Caco-2 (cell line): ENCODE results near the gene KLF7. TPM values are rescaled to one million over a fixed set of nuclear protein-coding genes. Genes with fewer than 3 reads are reported as not detected.

Source experiments
- BruUV-seq: library from RNA; stranded (reverse); fragments of 400-500 nt; replicated peaks from 2 replicates; lab custom pipeline; 2021; lab: Mats Ljungman, UMichigan
- CTCF ChIA-PET: fragments of 300-600 bp; sonication (Branson Sonifier 250); formaldehyde crosslinking; loops from one replicate; lab custom pipeline; 2022; ENCODE audit warnings: antibody characterized with exemption; lab: Charles Lee
- POLR2A ChIA-PET: fragments of 300-600 bp; sonication (Branson Sonifier 250); formaldehyde crosslinking; loops from one replicate; lab custom pipeline; 2022; ENCODE audit warnings: antibody characterized with exemption; lab: Charles Lee
- DNase-seq, 2 experiments: peaks; one replicate each; pipeline versions ENCODE4 v3.0.0 to v3.0.0-alpha.2; 2020 to 2022
- H3K27me3 ChIP-seq: replicated peaks from 2 replicates; pipeline ENCODE4 v1.6.0; 2011; ENCODE audit warnings: low read length; ENCODE audit not compliant: control insufficient read depth, insufficient read depth
- H3K36me3 ChIP-seq: 2 replicates; pipeline ENCODE4 v1.5.1; 2011; ENCODE audit warnings: low read length; ENCODE audit not compliant: control insufficient read depth, insufficient read depth
- H3K4me1 ChIP-seq: fragments of 250-450 bp; sonication (Bioruptor Pico); 2 replicates; pipeline ENCODE4 v1.5.1; 2020; ENCODE audit warnings: mild to moderate bottlenecking
- H3K4me3 ChIP-seq: 2 replicates; pipeline ENCODE4 v1.5.1; 2011; ENCODE audit warnings: low read depth, mild to moderate bottlenecking, control low read depth, low read length
- H3K9me3 ChIP-seq: fragments of 250-450 bp; sonication (Bioruptor Pico); 2 replicates; pipeline ENCODE4 v1.5.1; 2020; ENCODE audit warnings: mild to moderate bottlenecking, moderate library complexity
- H3K27ac Mint-ChIP-seq: one replicate; pipeline ENCODE4 v1.8.0; 2022; ENCODE audit warnings: mixed read lengths; ENCODE audit not compliant: unreplicated experiment
- H3K27me3 Mint-ChIP-seq: one replicate; pipeline ENCODE4 v1.8.0; 2022; ENCODE audit warnings: mixed read lengths; ENCODE audit not compliant: insufficient read depth, unreplicated experiment
- H3K36me3 Mint-ChIP-seq: one replicate; pipeline ENCODE4 v1.8.0; 2022; ENCODE audit warnings: mild to moderate bottlenecking, mixed read lengths; ENCODE audit not compliant: insufficient read depth, unreplicated experiment
- H3K4me1 Mint-ChIP-seq: one replicate; pipeline ENCODE4 v1.8.0; 2022; ENCODE audit warnings: low read depth, mixed read lengths; ENCODE audit not compliant: unreplicated experiment
- H3K4me3 Mint-ChIP-seq: one replicate; pipeline ENCODE4 v1.8.0; 2022; ENCODE audit warnings: mild to moderate bottlenecking, moderate library complexity, mixed read lengths; ENCODE audit not compliant: unreplicated experiment
- H3K9me3 Mint-ChIP-seq: one replicate; pipeline ENCODE4 v1.8.0; 2022; ENCODE audit warnings: mixed read lengths; ENCODE audit not compliant: unreplicated experiment
- CTCF ChIP-seq, 2 experiments: fragments of 200-600 bp in 1 of 2; IDR thresholded peaks; 1 replicate in 1 of 2; 2 replicates in 1 of 2; pipeline versions ENCODE4 v1.5.1 to v1.8.0; 2011 to 2022; ENCODE audit warnings: antibody characterized with exemption in 1 of 2, control low read depth in 1 of 2, inconsistent platforms in 1 of 2, low read depth in 1 of 2, low read length in 1 of 2, mild to moderate bottlenecking in 1 of 2, moderate library complexity in 1 of 2; ENCODE audit not compliant: insufficient read depth in 1 of 2, severe bottlenecking in 1 of 2, unreplicated experiment in 1 of 2
- intact Hi-C: fragments of 100-400 bp; cut with micrococcal nuclease; formaldehyde crosslinking; loops from one replicate; pipeline ENCODE4 v1.10.0; 2022; ENCODE audit not compliant: unreplicated experiment
- total RNA-seq: library from RNA; stranded (reverse); gene quantifications from 2 replicates; pipeline ENCODE4 v1.2.3, GENCODE V29; 2022

The KLF7 gene
- total RNA-seq, 1 experiment from 2014 or later = 0.36 TPM

GRCh38 chr2:207117668-207118067 lies 48.1 kb downstream of the KLF7 start:
- Histone ChIP-seq H3K27me3 (no peaks in the 10 kb centered on the region; the same call in 1 of the 2 replicates), H3K4me3 (no peak overlapping the region), H3K4me1 (no peaks in the 10 kb centered on the region), H3K36me3 (no peaks in the 10 kb centered on the region), H3K9me3 (no peaks in the 10 kb centered on the region)
- DNase-seq = no peak
- no peak overlapping the region for H3K4me3 Mint-ChIP-seq
- POLR2A ChIA-PET = no interaction called here
- TF ChIP-seq CTCF (IDR thresholded peaks at IDR 0.05; ENCODE audit: insufficient read depth in 1 of 2, low read depth in 1 of 2, low read length in 1 of 2, severe bottlenecking in 1 of 2, unreplicated experiment in 1 of 2) = no peak
- H3K27ac Mint-ChIP-seq = no peak overlapping the region
- H3K27me3 Mint-ChIP-seq = peaks cover 8% of the 10 kb centered on the region
- H3K9me3 Mint-ChIP-seq = no peaks in the 10 kb centered on the region
- H3K4me1 Mint-ChIP-seq = no peaks in the 10 kb centered on the region
- intact Hi-C loops = no loop called here
- no TSS peak for BruUV-seq
- H3K36me3 Mint-ChIP-seq = no peaks in the 10 kb centered on the region
- CTCF ChIA-PET = no interaction called here

- H3K36me3 Mint-ChIP-seq = no peaks in the 10 kb centered on the region
- H3K27me3 Mint-ChIP-seq = peaks cover 8% of the 10 kb centered on the region
- no peaks in the 10 kb centered on the region for H3K9me3 Mint-ChIP-seq
- CTCF ChIA-PET = no interaction called here
- H3K4me1 ChIP-seq = no peaks in the 10 kb centered on the region
- TF ChIP-seq CTCF (IDR thresholded peaks at IDR 0.05; ENCODE audit: insufficient read depth in 1 of 2, low read depth in 1 of 2, low read length in 1 of 2, severe bottlenecking in 1 of 2, unreplicated experiment in 1 of 2) = peak in 1 of 2 experiments; percentile 5
- H3K36me3 ChIP-seq = no peaks in the 10 kb centered on the region
- no peaks in the 10 kb centered on the region for H3K4me1 Mint-ChIP-seq
- no TSS peak for BruUV-seq
- no peak overlapping the region for H3K27ac Mint-ChIP-seq
- no peak overlapping the region for H3K4me3 ChIP-seq
- H3K4me3 Mint-ChIP-seq = no peak overlapping the region
- H3K9me3 ChIP-seq = no peaks in the 10 kb centered on the region
- H3K27me3 ChIP-seq = no peaks in the 10 kb centered on the region; the same call in 1 of the 2 replicates
- intact Hi-C loops = no loop called here
- POLR2A ChIA-PET = no interaction called here
- peak in 1 of 2 experiments; percentile 5 for DNase-seq
Observed at GRCh38 chr2:207115715-207116364, 49.9 kb downstream of the KLF7 start.

- H3K36me3 ChIP-seq = no peaks in the 10 kb centered on the region
- no peaks in the 10 kb centered on the region for H3K4me1 Mint-ChIP-seq
- no peak overlapping the region for H3K27ac Mint-ChIP-seq
- peaks cover 8% of the 10 kb centered on the region for H3K27me3 Mint-ChIP-seq
- no peak overlapping the region for H3K4me3 ChIP-seq
- BruUV-seq = no TSS peak
- POLR2A ChIA-PET = no interaction called here
- H3K4me3 Mint-ChIP-seq = no peak overlapping the region
- H3K9me3 Mint-ChIP-seq = no peaks in the 10 kb centered on the region
- CTCF ChIA-PET = no interaction called here
- H3K4me1 ChIP-seq = no peaks in the 10 kb centered on the region
- DNase-seq = no peak
- no peaks in the 10 kb centered on the region for H3K9me3 ChIP-seq
- H3K27me3 ChIP-seq = no peaks in the 10 kb centered on the region; the same call in 1 of the 2 replicates
- intact Hi-C loops = no loop called here
- no peaks in the 10 kb centered on the region for H3K36me3 Mint-ChIP-seq
- no peak for TF ChIP-seq CTCF (IDR thresholded peaks at IDR 0.05; ENCODE audit: insufficient read depth in 1 of 2, low read depth in 1 of 2, low read length in 1 of 2, severe bottlenecking in 1 of 2, unreplicated experiment in 1 of 2)
Observed at GRCh38 chr2:207113414-207113813, 52.3 kb downstream of the KLF7 start.
